Measurements from ENCODE around the gene UBXN2A. TPM values are rescaled to one million over a fixed set of nuclear protein-coding genes. Genes with fewer than 3 reads are reported as not detected.

Gene UBXN2A
- total RNA-seq, 5 donors from 2014 or later (not counting 1 experiment from before 2014, with no cell fraction given) = 10.1 to 14.3 (median 12.3) TPM

DNA sequence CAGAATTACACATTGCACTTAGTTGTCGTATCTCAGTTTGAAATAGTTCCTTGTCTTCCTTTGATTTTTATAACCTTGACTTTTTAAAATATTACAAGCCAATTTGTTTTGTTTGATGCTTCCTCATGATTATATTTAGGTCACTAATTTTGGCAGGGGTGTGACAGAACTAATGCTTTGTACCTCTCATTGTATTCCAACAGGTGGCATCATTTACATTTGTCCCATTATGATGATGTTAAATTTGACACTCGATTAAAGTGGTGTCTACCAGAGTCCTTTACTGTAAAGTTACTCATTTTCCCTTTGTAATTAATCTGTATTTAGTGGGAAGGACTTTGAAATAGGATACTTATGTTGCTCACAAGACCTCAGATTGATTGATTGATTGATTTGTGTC, 48.1 kb downstream of the UBXN2A start:
- H3K27ac Mint-ChIP-seq = no peak overlapping the region
- ChIA-PET POLR2A (no interaction called here), CTCF (no interaction called here)
- no peak overlapping the region for H3K4me3 Mint-ChIP-seq
- no peaks in the 10 kb centered on the region for H3K4me1 Mint-ChIP-seq
- H3K27me3 Mint-ChIP-seq = no peaks in the 10 kb centered on the region
- ATAC-seq (replicated peaks in 1 of 4) (peak in 2 of 4 experiments; percentile 55 to 63), DNase-seq (peak in 1 of 35 experiments; percentile 44)
- no peak overlapping the region for H3K4me3 ChIP-seq (ENCODE audit: control insufficient read depth in 1 of 2, extremely low read depth in 1 of 2, low read length in 1 of 2)
- H3K36me3 Mint-ChIP-seq = peaks cover 8% of the 10 kb centered on the region
- no peaks in the 10 kb centered on the region for H3K4me1 ChIP-seq (ENCODE audit: control insufficient read depth in 1 of 2, extremely low read depth in 1 of 2, insufficient read depth in 2 of 2, low read length in 2 of 2)
- H3K36me3 ChIP-seq (ENCODE audit: control insufficient read depth in 2 of 2, extremely low read depth in 1 of 2, insufficient read depth in 1 of 2, low read length in 1 of 2) = peaks cover 0 to 3% of the 10 kb centered on the region in 2 donors
- H3K9me3 ChIP-seq = no peaks in the 10 kb centered on the region
- WGBS (ENCODE audit: insufficient coverage) = no CpG with 5 or more reads among the region's 2 CpGs
- H3K27me3 ChIP-seq (replicated peaks in 1 of 2; ENCODE audit: control insufficient read depth in 2 of 2, extremely low read depth in 1 of 2, insufficient read depth in 2 of 2, low read length in 1 of 2) = no peaks in the 10 kb centered on the region
- no peak overlapping the region for H3K27ac ChIP-seq (ENCODE audit: low read length)
- no peaks in the 10 kb centered on the region for H3K9me3 Mint-ChIP-seq

DNA sequence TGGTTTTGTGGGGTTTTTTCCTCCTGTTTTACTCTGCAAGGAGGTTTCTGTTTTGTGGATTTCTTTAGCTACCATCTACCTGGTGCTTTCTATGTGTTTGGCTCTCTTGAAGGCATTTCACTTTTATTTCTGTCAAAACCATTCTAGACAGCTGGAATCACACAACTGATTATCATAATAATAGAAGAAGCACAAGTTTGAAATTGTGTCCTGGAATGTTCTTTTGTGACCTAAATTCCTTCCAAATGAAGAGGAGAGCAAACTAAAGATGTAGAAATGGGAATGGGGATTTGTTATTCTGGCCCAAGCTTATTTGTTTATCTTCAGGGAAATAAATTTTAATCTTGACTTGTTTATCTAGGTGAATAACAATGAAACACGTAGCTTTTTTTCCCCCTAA, 52.7 kb downstream of the UBXN2A start:
- Mint-ChIP-seq H3K9me3 (no peaks in the 10 kb centered on the region), H3K36me3 (peaks cover 10% of the 10 kb centered on the region), H3K27me3 (no peaks in the 10 kb centered on the region), H3K27ac (no peak overlapping the region), H3K4me1 (no peaks in the 10 kb centered on the region), H3K4me3 (no peak overlapping the region)
- ChIA-PET CTCF (interaction anchor here (0.5 kb wide), 2 partner anchors 82 to 101 kb away, joined by 5 read pairs; no protein-coding TSS in a partner anchor), POLR2A (no interaction called here)
- Histone ChIP-seq H3K27me3 (replicated peaks in 1 of 2; ENCODE audit: control insufficient read depth in 2 of 2, extremely low read depth in 1 of 2, insufficient read depth in 2 of 2, low read length in 1 of 2) (no peaks in the 10 kb centered on the region), H3K36me3 (ENCODE audit: control insufficient read depth in 2 of 2, extremely low read depth in 1 of 2, insufficient read depth in 1 of 2, low read length in 1 of 2) (no peaks in the 10 kb centered on the region), H3K9me3 (no peaks in the 10 kb centered on the region), H3K4me3 (ENCODE audit: control insufficient read depth in 1 of 2, extremely low read depth in 1 of 2, low read length in 1 of 2) (no peak overlapping the region), H3K27ac (ENCODE audit: low read length) (no peak overlapping the region), H3K4me1 (ENCODE audit: control insufficient read depth in 1 of 2, extremely low read depth in 1 of 2, insufficient read depth in 2 of 2, low read length in 2 of 2) (no peaks in the 10 kb centered on the region)
- WGBS (ENCODE audit: insufficient coverage) = no CpG with 5 or more reads among the region's 1 CpG
- DNase-seq (no peak), ATAC-seq (replicated peaks in 1 of 4) (no peak)

DNA sequence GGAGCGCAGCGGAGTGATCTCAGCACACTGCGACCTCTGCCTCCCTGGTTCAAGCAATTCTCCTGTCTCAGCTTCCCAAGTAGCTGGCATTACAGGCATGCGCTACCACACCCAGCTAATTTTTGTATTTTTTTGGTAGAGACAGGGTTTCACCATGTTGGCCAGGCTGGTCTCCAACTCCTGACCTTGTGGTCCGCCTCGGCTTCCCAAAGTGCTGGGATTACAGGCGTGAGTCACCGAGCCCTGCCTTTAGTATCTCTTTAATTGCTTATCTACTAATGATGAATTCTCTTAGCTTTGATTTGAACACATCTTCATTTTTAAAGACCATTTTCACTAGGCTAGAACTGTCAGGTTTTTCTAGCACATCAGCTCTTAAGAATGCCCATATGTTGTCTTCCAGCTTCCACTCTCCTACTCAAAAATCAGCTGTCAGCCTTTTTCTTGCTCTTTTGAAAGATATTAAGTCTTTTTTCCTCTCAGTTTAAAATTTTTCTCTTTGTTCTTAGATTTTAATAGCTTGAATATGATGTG, 53.5 kb downstream of the UBXN2A start:
- Histone ChIP-seq H3K4me1 (ENCODE audit: control insufficient read depth in 1 of 2, extremely low read depth in 1 of 2, insufficient read depth in 2 of 2, low read length in 2 of 2) (no peaks in the 10 kb centered on the region), H3K27me3 (replicated peaks in 1 of 2; ENCODE audit: control insufficient read depth in 2 of 2, extremely low read depth in 1 of 2, insufficient read depth in 2 of 2, low read length in 1 of 2) (no peaks in the 10 kb centered on the region), H3K27ac (ENCODE audit: low read length) (no peak overlapping the region), H3K4me3 (ENCODE audit: control insufficient read depth in 1 of 2, extremely low read depth in 1 of 2, low read length in 1 of 2) (no peak overlapping the region), H3K36me3 (ENCODE audit: control insufficient read depth in 2 of 2, extremely low read depth in 1 of 2, insufficient read depth in 1 of 2, low read length in 1 of 2) (no peaks in the 10 kb centered on the region), H3K9me3 (no peaks in the 10 kb centered on the region)
- no CpG with 5 or more reads among the region's 8 CpGs for WGBS (ENCODE audit: insufficient coverage)
- no peaks in the 10 kb centered on the region for H3K27me3 Mint-ChIP-seq
- DNase-seq = no peak
- ChIA-PET POLR2A (no interaction called here), CTCF (interaction anchor here in 1 of 2 donors (0.7 kb wide), 1 partner anchor 62 kb away, joined by 3 read pairs; no protein-coding TSS in a partner anchor)
- peaks cover 15% of the 10 kb centered on the region for H3K36me3 Mint-ChIP-seq
- no peak overlapping the region for H3K4me3 Mint-ChIP-seq
- no peaks in the 10 kb centered on the region for H3K4me1 Mint-ChIP-seq
- no peaks in the 10 kb centered on the region for H3K9me3 Mint-ChIP-seq
- no peak overlapping the region for H3K27ac Mint-ChIP-seq
- no peak for ATAC-seq (replicated peaks in 1 of 4)

DNA sequence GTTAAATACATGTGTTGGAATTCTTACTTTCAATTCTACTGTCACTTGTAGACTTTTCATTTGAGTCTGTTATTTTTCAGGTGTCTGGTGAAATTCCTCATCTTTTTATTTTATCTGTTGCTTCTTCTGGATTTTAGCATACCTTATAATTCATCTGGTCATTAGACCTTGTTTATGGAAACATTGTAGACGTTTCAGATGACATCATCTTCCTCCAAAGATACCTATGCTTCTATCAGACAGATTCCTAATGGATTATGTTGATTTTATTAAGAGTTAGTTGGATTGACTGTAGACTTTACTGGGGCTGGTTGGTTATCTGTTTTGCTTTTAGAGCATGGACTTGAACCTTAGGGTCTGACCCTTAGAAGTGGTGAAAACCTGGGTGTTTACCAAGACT, 54.3 kb downstream of the UBXN2A start:
- DNase-seq (no peak), ATAC-seq (replicated peaks in 1 of 4) (no peak)
- Histone ChIP-seq H3K4me1 (ENCODE audit: control insufficient read depth in 1 of 2, extremely low read depth in 1 of 2, insufficient read depth in 2 of 2, low read length in 2 of 2) (no peaks in the 10 kb centered on the region), H3K27me3 (replicated peaks in 1 of 2; ENCODE audit: control insufficient read depth in 2 of 2, extremely low read depth in 1 of 2, insufficient read depth in 2 of 2, low read length in 1 of 2) (no peaks in the 10 kb centered on the region), H3K4me3 (ENCODE audit: control insufficient read depth in 1 of 2, extremely low read depth in 1 of 2, low read length in 1 of 2) (no peak overlapping the region), H3K27ac (ENCODE audit: low read length) (no peak overlapping the region), H3K9me3 (no peaks in the 10 kb centered on the region), H3K36me3 (ENCODE audit: control insufficient read depth in 2 of 2, extremely low read depth in 1 of 2, insufficient read depth in 1 of 2, low read length in 1 of 2) (no peaks in the 10 kb centered on the region)
- Mint-ChIP-seq H3K27me3 (no peaks in the 10 kb centered on the region), H3K4me1 (no peaks in the 10 kb centered on the region), H3K9me3 (no peaks in the 10 kb centered on the region), H3K27ac (no peak overlapping the region), H3K36me3 (peaks cover 18% of the 10 kb centered on the region), H3K4me3 (no peak overlapping the region)
- no CpG with 5 or more reads among the region's 1 CpG for WGBS (ENCODE audit: insufficient coverage)
- CTCF ChIA-PET = no interaction called here
- POLR2A ChIA-PET = no interaction called here

DNA sequence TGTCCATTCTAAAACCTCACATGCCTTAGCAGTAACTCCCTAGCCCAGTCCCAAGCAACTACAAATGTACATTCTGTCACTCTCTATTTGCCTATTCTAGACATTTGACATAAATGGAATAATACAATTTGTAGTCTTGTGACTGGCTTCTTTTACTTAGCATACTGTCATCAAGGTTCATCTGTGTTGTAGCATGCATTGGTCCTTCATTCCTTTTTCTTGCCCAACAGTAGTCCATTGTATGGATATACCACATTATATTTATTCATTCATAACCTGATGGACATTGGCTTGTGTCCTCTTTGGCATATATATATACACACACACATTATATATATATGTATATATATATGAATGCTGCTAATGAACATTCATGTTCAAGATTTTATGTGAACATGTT, 67.4 kb downstream of the UBXN2A start:
- H3K36me3 ChIP-seq (ENCODE audit: control insufficient read depth in 2 of 2, extremely low read depth in 1 of 2, insufficient read depth in 1 of 2, low read length in 1 of 2) = no peaks in the 10 kb centered on the region
- DNase-seq = no peak
- H3K4me3 ChIP-seq (ENCODE audit: control insufficient read depth in 1 of 2, extremely low read depth in 1 of 2, low read length in 1 of 2) = no peak overlapping the region
- no peak for ATAC-seq (replicated peaks in 1 of 4)
- H3K27ac ChIP-seq (ENCODE audit: low read length) = no peak overlapping the region
- ChIA-PET POLR2A (no interaction called here), CTCF (no interaction called here)
- no peaks in the 10 kb centered on the region for H3K9me3 ChIP-seq
- H3K4me1 ChIP-seq (ENCODE audit: control insufficient read depth in 1 of 2, extremely low read depth in 1 of 2, insufficient read depth in 2 of 2, low read length in 2 of 2) = peaks cover 2 to 15% of the 10 kb centered on the region in 2 experiments
- Mint-ChIP-seq H3K4me3 (no peak overlapping the region), H3K36me3 (peaks cover under 1% of the 10 kb centered on the region), H3K27ac (no peak overlapping the region), H3K4me1 (peaks cover 0 to 9% (median 3%) of the 10 kb centered on the region in 3 donors), H3K27me3 (peaks cover 20 to 33% of the 10 kb centered on the region in 2 donors), H3K9me3 (no peaks in the 10 kb centered on the region)
- peaks cover 3 to 30% of the 10 kb centered on the region in 2 experiments for H3K27me3 ChIP-seq (replicated peaks in 1 of 2; ENCODE audit: control insufficient read depth in 2 of 2, extremely low read depth in 1 of 2, insufficient read depth in 2 of 2, low read length in 1 of 2)

DNA sequence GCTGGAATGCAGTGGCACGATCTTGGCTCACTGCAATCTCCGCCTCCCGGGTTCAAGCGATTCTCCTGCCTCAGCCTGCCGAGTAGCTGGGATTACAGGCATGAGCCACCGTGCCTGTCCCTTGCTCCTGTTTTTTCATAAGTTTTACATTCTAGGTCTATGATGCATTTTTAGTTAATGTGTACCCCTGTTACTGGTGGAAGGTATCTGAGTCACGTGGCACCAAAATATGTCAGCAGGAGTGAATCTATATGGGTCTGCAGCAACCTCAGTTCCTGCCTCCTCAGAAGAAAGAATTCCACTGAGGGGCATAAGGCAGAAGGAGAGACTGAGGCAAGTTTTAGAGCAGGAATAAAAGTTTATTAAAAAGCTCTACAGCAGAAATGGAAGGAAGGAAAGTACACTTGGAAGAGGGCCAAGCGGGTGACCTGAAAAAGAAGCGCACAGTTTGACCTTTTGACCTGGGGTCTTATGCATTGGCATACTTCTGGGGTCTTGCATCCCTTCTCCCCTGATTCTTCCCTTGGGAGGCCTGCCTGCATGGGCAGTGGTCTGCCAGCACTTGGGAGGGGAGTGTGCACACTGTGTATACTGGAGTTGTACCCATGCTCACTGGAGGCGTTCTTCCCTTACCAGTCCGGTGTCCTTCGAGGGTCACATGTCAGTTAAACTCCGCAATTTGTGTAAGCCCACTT, 68.6 kb downstream of the UBXN2A start:
- POLR2A ChIA-PET = no interaction called here
- Mint-ChIP-seq H3K36me3 (no peaks in the 10 kb centered on the region), H3K27me3 (peaks cover 21 to 38% of the 10 kb centered on the region in 2 donors), H3K27ac (no peak overlapping the region), H3K4me1 (peaks cover 0 to 9% (median 3%) of the 10 kb centered on the region in 3 donors), H3K9me3 (no peaks in the 10 kb centered on the region), H3K4me3 (no peak overlapping the region)
- peaks cover 3 to 37% of the 10 kb centered on the region in 2 experiments for H3K27me3 ChIP-seq (replicated peaks in 1 of 2; ENCODE audit: control insufficient read depth in 2 of 2, extremely low read depth in 1 of 2, insufficient read depth in 2 of 2, low read length in 1 of 2)
- CTCF ChIA-PET = interaction anchor here in 1 of 2 donors (0.6 kb wide), 1 partner anchor 218 kb away, joined by 6 read pairs; no protein-coding TSS in a partner anchor
- ATAC-seq (replicated peaks in 1 of 4) (no peak), DNase-seq (no peak)
- H3K9me3 ChIP-seq = no peaks in the 10 kb centered on the region
- no peaks in the 10 kb centered on the region for H3K36me3 ChIP-seq (ENCODE audit: control insufficient read depth in 2 of 2, extremely low read depth in 1 of 2, insufficient read depth in 1 of 2, low read length in 1 of 2)
- WGBS (ENCODE audit: insufficient coverage) = 93% methylated on average over 5 of the region's 13 CpGs
- peaks cover 2 to 15% of the 10 kb centered on the region in 2 experiments for H3K4me1 ChIP-seq (ENCODE audit: control insufficient read depth in 1 of 2, extremely low read depth in 1 of 2, insufficient read depth in 2 of 2, low read length in 2 of 2)
- H3K27ac ChIP-seq (ENCODE audit: low read length) = no peak overlapping the region
- H3K4me3 ChIP-seq (ENCODE audit: control insufficient read depth in 1 of 2, extremely low read depth in 1 of 2, low read length in 1 of 2) = no peak overlapping the region

Measured in T-cell (primary cell).